Islet precursor cell (in vitro differentiated cells): ENCODE data around the gene ADRM1.

Source experiments
- DNase-seq: peaks from one replicate; pipeline ENCODE4 v3.0.0-alpha.2; 2018

ADRM1 gene

GRCh38 chr20:62311832-62312661 lies 9.2 kb downstream of the ADRM1 start:
- no peak for DNase-seq

- no peak for DNase-seq
Measured at GRCh38 chr20:62312662-62312977, 9.8 kb downstream of the ADRM1 start.

GRCh38 chr20:62313021-62313420 lies 10.2 kb downstream of the ADRM1 start:
- DNase-seq: no peak

GRCh38 chr20:62313460-62314338 lies 10.9 kb downstream of the ADRM1 start:
- DNase-seq: no peak

- DNase-seq: no peak
Measured at GRCh38 chr20:62314339-62314638, 11.5 kb downstream of the ADRM1 start.

- no peak for DNase-seq
Measured at GRCh38 chr20:62314711-62315302, 12.0 kb downstream of the ADRM1 start.

GRCh38 chr20:62315773-62316172 lies 13.0 kb downstream of the ADRM1 start:
- no peak for DNase-seq

- DNase-seq: no peak
Measured at GRCh38 chr20:62316331-62317166, 13.8 kb downstream of the ADRM1 start.

- DNase-seq: no peak
Measured at GRCh38 chr20:62317167-62317655, 14.4 kb downstream of the ADRM1 start.

GRCh38 chr20:62318400-62319345 lies 15.9 kb downstream of the ADRM1 start:
- no peak for DNase-seq

- no peak for DNase-seq
Measured at GRCh38 chr20:62319346-62319909, 16.6 kb downstream of the ADRM1 start.

GRCh38 chr20:62320581-62321354 lies 18.0 kb downstream of the ADRM1 start:
- DNase-seq: no peak

GRCh38 chr20:62321521-62321948 lies 18.7 kb downstream of the ADRM1 start:
- DNase-seq: no peak

GRCh38 chr20:62321975-62322374 lies 19.2 kb downstream of the ADRM1 start:
- no peak for DNase-seq

- no peak for DNase-seq
Measured at GRCh38 chr20:62322492-62323041, 19.8 kb downstream of the ADRM1 start.

GRCh38 chr20:62323146-62323979 lies 20.6 kb downstream of the ADRM1 start:
- no peak for DNase-seq

GRCh38 chr20:62323980-62324906 lies 21.4 kb downstream of the ADRM1 start:
- DNase-seq: no peak
